GM18870 (cell line): ENCODE data around the gene ZNF79.

Experiments
- ATAC-seq: cut with Tn5 transposase; IDR thresholded peaks from one replicate; pipeline ENCODE4 v1.9.1; 2021; ENCODE audit warnings: moderate library complexity; ENCODE audit not compliant: unreplicated experiment

The ZNF79 gene

GRCh38 chr9:127423476-127423933, 677 bp upstream of the ZNF79 start:
- no peak for ATAC-seq

GRCh38 chr9:127424676-127424999, 456 bp downstream of the ZNF79 start:
- peak; percentile 8 for ATAC-seq

- ATAC-seq = no peak
Measured at GRCh38 chr9:127426756-127427155, 2.6 kb downstream of the ZNF79 start.

- ATAC-seq = no peak
Measured at GRCh38 chr9:127428348-127428747, 4.2 kb downstream of the ZNF79 start.

GRCh38 chr9:127430415-127430814, 6.2 kb downstream of the ZNF79 start:
- ATAC-seq = no peak

GRCh38 chr9:127437497-127438264, 13.5 kb downstream of the ZNF79 start:
- no peak for ATAC-seq

GRCh38 chr9:127438394-127438793, 14.2 kb downstream of the ZNF79 start:
- ATAC-seq = no peak

GRCh38 chr9:127444283-127444920, 20.2 kb downstream of the ZNF79 start:
- ATAC-seq = no peak

- ATAC-seq = no peak
Measured at GRCh38 chr9:127444921-127445850, 21.0 kb downstream of the ZNF79 start.

- ATAC-seq = no peak
Measured at GRCh38 chr9:127445851-127446712, 21.9 kb downstream of the ZNF79 start.

GRCh38 chr9:127446713-127447415, 22.7 kb downstream of the ZNF79 start:
- ATAC-seq = no peak

- ATAC-seq = no peak
Measured at GRCh38 chr9:127447416-127448111, 23.4 kb downstream of the ZNF79 start.

GRCh38 chr9:127448112-127448805, 24.1 kb downstream of the ZNF79 start:
- no peak for ATAC-seq

- no peak for ATAC-seq
Measured at GRCh38 chr9:127449332-127449966, 25.3 kb downstream of the ZNF79 start.

GRCh38 chr9:127450243-127450760, 26.1 kb downstream of the ZNF79 start:
- no peak for ATAC-seq

- ATAC-seq = peak; percentile 62
Measured at GRCh38 chr9:127450830-127451607, 26.8 kb downstream of the ZNF79 start, which contains the start of the genes LRSAM1 and RPL12. Gene LRSAM1, plus strand, starts transcription at chr9:127451510. Its CDS starts 3,018 bp downstream, at chr9:127454528. Gene RPL12, minus strand, starts transcription at chr9:127451406. Its CDS starts 89 bp downstream, at chr9:127451317.

- no peak for ATAC-seq
Measured at GRCh38 chr9:127451608-127451857, 27.4 kb downstream of the ZNF79 start.
